Measurements from ENCODE around the gene PILRA. TPM values are rescaled to one million over a fixed set of nuclear protein-coding genes. Genes with fewer than 3 reads are reported as not detected.

The PILRA gene
- total and polyA plus RNA-seq, 2 of the 13 experiments (the other 11 are each of a cell fraction or from before 2014, with no cell fraction given), result 0.13 to 1.3 TPM

DNA sequence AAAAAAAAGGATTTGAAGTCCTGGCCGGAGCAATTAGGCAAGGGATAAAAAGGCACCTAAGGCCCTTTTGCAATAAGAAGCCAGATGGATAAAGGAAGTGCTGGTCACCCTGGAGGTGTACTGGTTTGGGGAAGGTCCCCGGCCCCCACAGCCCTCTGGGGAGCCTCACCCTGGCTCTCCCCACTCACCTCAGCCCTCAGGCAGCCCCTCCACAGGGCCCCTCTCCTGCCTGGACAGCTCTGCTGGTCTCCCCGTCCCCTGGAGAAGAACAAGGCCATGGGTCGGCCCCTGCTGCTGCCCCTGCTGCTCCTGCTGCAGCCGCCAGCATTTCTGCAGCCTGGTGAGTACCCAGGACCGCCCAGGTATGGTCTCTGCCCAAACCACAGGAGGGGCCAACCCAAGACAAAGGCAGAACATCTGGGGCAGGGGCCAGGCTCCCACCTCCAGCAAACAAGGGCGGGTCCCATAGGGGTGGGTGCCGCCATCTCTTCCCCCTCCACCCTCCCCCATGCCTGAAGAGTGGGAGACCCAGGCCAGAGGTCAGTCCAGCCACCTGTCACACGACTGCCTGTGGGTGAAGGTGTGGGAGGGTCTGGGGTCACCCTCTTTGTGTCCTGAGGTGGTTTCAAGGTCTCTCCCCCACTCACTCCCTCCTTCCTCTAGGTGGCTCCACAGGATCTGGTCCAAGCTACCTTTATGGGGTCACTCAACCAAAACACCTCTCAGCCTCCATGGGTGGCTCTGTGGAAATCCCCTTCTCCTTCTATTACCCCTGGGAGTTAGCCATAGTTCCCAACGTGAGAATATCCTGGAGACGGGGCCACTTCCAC lies 15.0 kb upstream of the PILRA start, which contains the start of gene PILRB:
PILRB (plus strand) TSS at position 91 of the 830 bp plus-strand sequence; CDS start at position 277, 186 bp downstream.
- peaks cover 35 to 82% of the 10 kb centered on the region in 2 experiments for H3K36me3 ChIP-seq (replicated peaks in 1 of 2; ENCODE audit: control insufficient read depth in 1 of 2, insufficient read depth in 2 of 2, low read length in 2 of 2)
- POLR2A ChIA-PET, result no interaction called here
- peak; percentile 12 for ATAC-seq
- no peaks in the 10 kb centered on the region for H3K79me2 ChIP-seq (ENCODE audit: insufficient read depth, low read length)
- DNase-seq (ENCODE audit: low spot score), result no peak
- H3K4me3 ChIP-seq (replicated peaks in 1 of 3; ENCODE audit: insufficient read depth in 1 of 3, low read depth in 2 of 3, low read length in 3 of 3), result no peak within 1 kb of the TSS
- 99% methylated on average over 7 of the region's 11 CpGs for WGBS (ENCODE audit: low lambda C conversion rate)
- in situ Hi-C loops (cut with HindIII; ENCODE audit: extremely low pct_ligation_motif_present, low pct_unique_long_range_greater_than_20kb), result no loop called here
- no peak within 1 kb of the TSS for H3K4me2 ChIP-seq (ENCODE audit: low read depth, low read length)
- H3K4me1 ChIP-seq (ENCODE audit: insufficient read depth, low read length), result no peaks in the 10 kb centered on the region
- H3K9ac ChIP-seq (ENCODE audit: insufficient read depth, low read depth, low read length), result no peak within 1 kb of the TSS
- CTCF ChIA-PET (ENCODE audit: low intra/inter-chr PET ratio, low total read pairs), result no interaction called here
- H2AFZ ChIP-seq (ENCODE audit: low read length), result no peak within 1 kb of the TSS
- no TSS peak for BruUV-seq (replicated peaks)
- no peaks in the 10 kb centered on the region for H3K27me3 ChIP-seq (ENCODE audit: control insufficient read depth in 1 of 2, insufficient read depth in 2 of 2, low read length in 2 of 2)
- H3K9me3 ChIP-seq (ENCODE audit: low read length), result no peaks in the 10 kb centered on the region
- intact Hi-C loops (cut with micrococcal nuclease; ENCODE audit: unreplicated experiment), result no loop called here
- FAIRE-seq, result peak; percentile 55
- H4K20me1 ChIP-seq (ENCODE audit: insufficient read depth, low read length), result no peaks in the 10 kb centered on the region
- TF ChIP-seq, protein P1, sequence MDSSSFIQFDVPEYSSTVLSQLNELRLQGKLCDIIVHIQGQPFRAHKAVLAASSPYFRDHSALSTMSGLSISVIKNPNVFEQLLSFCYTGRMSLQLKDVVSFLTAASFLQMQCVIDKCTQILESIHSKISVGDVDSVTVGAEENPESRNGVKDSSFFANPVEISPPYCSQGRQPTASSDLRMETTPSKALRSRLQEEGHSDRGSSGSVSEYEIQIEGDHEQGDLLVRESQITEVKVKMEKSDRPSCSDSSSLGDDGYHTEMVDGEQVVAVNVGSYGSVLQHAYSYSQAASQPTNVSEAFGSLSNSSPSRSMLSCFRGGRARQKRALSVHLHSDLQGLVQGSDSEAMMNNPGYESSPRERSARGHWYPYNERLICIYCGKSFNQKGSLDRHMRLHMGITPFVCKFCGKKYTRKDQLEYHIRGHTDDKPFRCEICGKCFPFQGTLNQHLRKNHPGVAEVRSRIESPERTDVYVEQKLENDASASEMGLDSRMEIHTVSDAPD (CRISPR knock-in tag; IDR thresholded peaks at IDR 0.05), result no peak
- TF ChIP-seq, protein P2, sequence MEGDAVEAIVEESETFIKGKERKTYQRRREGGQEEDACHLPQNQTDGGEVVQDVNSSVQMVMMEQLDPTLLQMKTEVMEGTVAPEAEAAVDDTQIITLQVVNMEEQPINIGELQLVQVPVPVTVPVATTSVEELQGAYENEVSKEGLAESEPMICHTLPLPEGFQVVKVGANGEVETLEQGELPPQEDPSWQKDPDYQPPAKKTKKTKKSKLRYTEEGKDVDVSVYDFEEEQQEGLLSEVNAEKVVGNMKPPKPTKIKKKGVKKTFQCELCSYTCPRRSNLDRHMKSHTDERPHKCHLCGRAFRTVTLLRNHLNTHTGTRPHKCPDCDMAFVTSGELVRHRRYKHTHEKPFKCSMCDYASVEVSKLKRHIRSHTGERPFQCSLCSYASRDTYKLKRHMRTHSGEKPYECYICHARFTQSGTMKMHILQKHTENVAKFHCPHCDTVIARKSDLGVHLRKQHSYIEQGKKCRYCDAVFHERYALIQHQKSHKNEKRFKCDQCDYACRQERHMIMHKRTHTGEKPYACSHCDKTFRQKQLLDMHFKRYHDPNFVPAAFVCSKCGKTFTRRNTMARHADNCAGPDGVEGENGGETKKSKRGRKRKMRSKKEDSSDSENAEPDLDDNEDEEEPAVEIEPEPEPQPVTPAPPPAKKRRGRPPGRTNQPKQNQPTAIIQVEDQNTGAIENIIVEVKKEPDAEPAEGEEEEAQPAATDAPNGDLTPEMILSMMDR (CRISPR knock-in tag; IDR thresholded peaks at IDR 0.05), result peak; percentile 25; the same call in 1 of the 2 replicates
- peak; percentile 62 for TF ChIP-seq AGO2 (optimal IDR thresholded peaks at IDR 0.05; ENCODE audit: low read depth, low read length)
- H3K27ac ChIP-seq (ENCODE audit: extremely low read length, insufficient read depth, low read length), result no peak within 1 kb of the TSS

All from HepG2 (cell line).